ENCODE data around the gene TMPRSS13. TPM values are rescaled to one million over a fixed set of nuclear protein-coding genes. Genes with fewer than 3 reads are reported as not detected.

The TMPRSS13 gene
- total and polyA plus RNA-seq, 2 experiments from 2014 or later, result not detected

GRCh38 chr11:117919341-117919740 is 9.9 kb downstream of the TMPRSS13 start:
- WGBS, 2 experiments (ENCODE audit: low coverage in 1 of 2, low lambda C conversion rate in 2 of 2, missing lambda C conversion rate in 2 of 2), result 0 to 1% methylated on average over 4 of the region's 4 CpGs
- Histone ChIP-seq H3K4me1 (ENCODE audit: insufficient read depth) (no peaks in the 10 kb centered on the region), H3F3A (ENCODE audit: insufficient read depth) (no peaks in the 10 kb centered on the region), H3K4me2 (ENCODE audit: unreplicated experiment) (no peak overlapping the region), H2AFZ (no peak overlapping the region), H4K20me1 (ENCODE audit: insufficient read depth) (no peaks in the 10 kb centered on the region), H3K9me2 (ENCODE audit: insufficient read depth) (no peaks in the 10 kb centered on the region), H3K79me2 (ENCODE audit: insufficient read depth) (no peaks in the 10 kb centered on the region), H3K27me3 (replicated peaks; ENCODE audit: insufficient read depth) (no peaks in the 10 kb centered on the region; the same call in 1 of the 2 replicates), H3K4me3 (no peak overlapping the region), H3K9me3 (ENCODE audit: low read depth) (no peaks in the 10 kb centered on the region), H3K27ac (no peak overlapping the region), H3K36me3 (ENCODE audit: low read depth) (no peaks in the 10 kb centered on the region), H3K9ac (no peak overlapping the region)
- in situ Hi-C loops (cut with MboI), result no loop called here
- DNase-seq, result no peak
- TF ChIP-seq EZH2phosphoT487 (IDR thresholded peaks at IDR 0.05; ENCODE audit: insufficient read depth, low read depth) (no peak), EZH2 (IDR thresholded peaks at IDR 0.05; ENCODE audit: insufficient read depth, poor library complexity, severe bottlenecking) (no peak)

- Histone ChIP-seq H4K20me1 (ENCODE audit: insufficient read depth) (no peaks in the 10 kb centered on the region), H3K4me1 (ENCODE audit: insufficient read depth) (no peaks in the 10 kb centered on the region), H3K9me2 (ENCODE audit: insufficient read depth) (no peaks in the 10 kb centered on the region), H3K27ac (no peak overlapping the region), H3K79me2 (ENCODE audit: insufficient read depth) (no peaks in the 10 kb centered on the region), H3K27me3 (replicated peaks; ENCODE audit: insufficient read depth) (no peaks in the 10 kb centered on the region; the same call in 1 of the 2 replicates), H3F3A (ENCODE audit: insufficient read depth) (no peaks in the 10 kb centered on the region), H2AFZ (no peak overlapping the region), H3K9ac (no peak overlapping the region), H3K4me2 (ENCODE audit: unreplicated experiment) (no peak overlapping the region), H3K4me3 (no peak overlapping the region), H3K36me3 (ENCODE audit: low read depth) (no peaks in the 10 kb centered on the region), H3K9me3 (ENCODE audit: low read depth) (no peaks in the 10 kb centered on the region)
- no peak for TF ChIP-seq EZH2phosphoT487 (IDR thresholded peaks at IDR 0.05; ENCODE audit: insufficient read depth, low read depth)
- no peak for TF ChIP-seq EZH2 (IDR thresholded peaks at IDR 0.05; ENCODE audit: insufficient read depth, poor library complexity, severe bottlenecking)
- 48 to 64% methylated on average over 16 to 17 of the region's 17 CpGs for WGBS, 2 experiments (ENCODE audit: low coverage in 1 of 2, low lambda C conversion rate in 2 of 2, missing lambda C conversion rate in 2 of 2)
- no peak for DNase-seq
- in situ Hi-C loops (cut with MboI), result no loop called here
These were observed 10.6 kb downstream of the TMPRSS13 start for GRCh38 chr11:117918366-117919255.

GRCh38 chr11:117917591-117918151 is 11.5 kb downstream of the TMPRSS13 start:
- Histone ChIP-seq H4K20me1 (ENCODE audit: insufficient read depth) (no peaks in the 10 kb centered on the region), H3K4me1 (ENCODE audit: insufficient read depth) (no peaks in the 10 kb centered on the region), H3K36me3 (ENCODE audit: low read depth) (no peaks in the 10 kb centered on the region), H3F3A (ENCODE audit: insufficient read depth) (no peaks in the 10 kb centered on the region), H3K27me3 (replicated peaks; ENCODE audit: insufficient read depth) (no peaks in the 10 kb centered on the region; the same call in 1 of the 2 replicates), H3K9ac (no peak overlapping the region), H3K9me3 (ENCODE audit: low read depth) (no peaks in the 10 kb centered on the region), H3K4me3 (no peak overlapping the region), H3K4me2 (ENCODE audit: unreplicated experiment) (no peak overlapping the region), H3K79me2 (ENCODE audit: insufficient read depth) (no peaks in the 10 kb centered on the region), H3K9me2 (ENCODE audit: insufficient read depth) (no peaks in the 10 kb centered on the region), H3K27ac (no peak overlapping the region), H2AFZ (no peak overlapping the region)
- 65 to 66% methylated on average over 5 of the region's 5 CpGs for WGBS, 2 experiments (ENCODE audit: low coverage in 1 of 2, low lambda C conversion rate in 2 of 2, missing lambda C conversion rate in 2 of 2)
- in situ Hi-C loops (cut with MboI), result no loop called here
- TF ChIP-seq EZH2phosphoT487 (IDR thresholded peaks at IDR 0.05; ENCODE audit: insufficient read depth, low read depth) (no peak), EZH2 (IDR thresholded peaks at IDR 0.05; ENCODE audit: insufficient read depth, poor library complexity, severe bottlenecking) (no peak)
- no peak for DNase-seq

- 68 to 69% methylated on average over 11 of the region's 11 CpGs for WGBS, 2 experiments (ENCODE audit: low coverage in 1 of 2, low lambda C conversion rate in 2 of 2, missing lambda C conversion rate in 2 of 2)
- Histone ChIP-seq H3K9ac (no peak overlapping the region), H3K4me1 (ENCODE audit: insufficient read depth) (no peaks in the 10 kb centered on the region), H3K27ac (no peak overlapping the region), H3K79me2 (ENCODE audit: insufficient read depth) (no peaks in the 10 kb centered on the region), H3F3A (ENCODE audit: insufficient read depth) (no peaks in the 10 kb centered on the region), H3K9me3 (ENCODE audit: low read depth) (no peaks in the 10 kb centered on the region), H3K4me3 (no peak overlapping the region), H4K20me1 (ENCODE audit: insufficient read depth) (no peaks in the 10 kb centered on the region), H3K27me3 (replicated peaks; ENCODE audit: insufficient read depth) (peaks cover under 1% of the 10 kb centered on the region), H3K36me3 (ENCODE audit: low read depth) (no peaks in the 10 kb centered on the region), H2AFZ (no peak overlapping the region), H3K4me2 (ENCODE audit: unreplicated experiment) (no peak overlapping the region), H3K9me2 (ENCODE audit: insufficient read depth) (no peaks in the 10 kb centered on the region)
- TF ChIP-seq EZH2phosphoT487 (IDR thresholded peaks at IDR 0.05; ENCODE audit: insufficient read depth, low read depth) (no peak), EZH2 (IDR thresholded peaks at IDR 0.05; ENCODE audit: insufficient read depth, poor library complexity, severe bottlenecking) (no peak)
- in situ Hi-C loops (cut with MboI), result no loop called here
- DNase-seq, result no peak
These were observed 12.2 kb downstream of the TMPRSS13 start for GRCh38 chr11:117916956-117917355.
